Measurements from ENCODE around the gene ZGPAT.

DNA sequence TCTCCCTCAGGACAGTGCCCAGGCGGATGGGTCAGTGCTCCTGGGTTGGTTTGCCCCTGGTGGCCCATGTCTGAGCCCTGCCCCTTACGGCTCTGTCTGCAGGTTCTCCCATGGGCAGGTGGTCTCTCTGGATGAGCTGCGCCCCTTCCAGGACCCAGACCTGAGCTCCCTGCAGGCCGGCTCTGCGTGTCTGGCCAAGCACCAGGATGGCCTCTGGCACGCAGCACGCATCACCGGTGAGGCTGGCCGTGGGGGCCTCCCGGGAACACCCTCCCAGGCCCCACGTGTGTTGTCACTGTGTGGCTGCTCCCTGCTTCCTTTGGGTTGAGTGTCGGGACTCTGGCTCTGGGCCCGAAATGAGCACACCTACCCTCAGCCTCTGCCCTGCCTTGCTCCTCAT, 25.3 kb downstream of the ZGPAT start:
- TF ChIP-seq, protein P1, sequence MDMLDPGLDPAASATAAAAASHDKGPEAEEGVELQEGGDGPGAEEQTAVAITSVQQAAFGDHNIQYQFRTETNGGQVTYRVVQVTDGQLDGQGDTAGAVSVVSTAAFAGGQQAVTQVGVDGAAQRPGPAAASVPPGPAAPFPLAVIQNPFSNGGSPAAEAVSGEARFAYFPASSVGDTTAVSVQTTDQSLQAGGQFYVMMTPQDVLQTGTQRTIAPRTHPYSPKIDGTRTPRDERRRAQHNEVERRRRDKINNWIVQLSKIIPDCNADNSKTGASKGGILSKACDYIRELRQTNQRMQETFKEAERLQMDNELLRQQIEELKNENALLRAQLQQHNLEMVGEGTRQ (IDR thresholded peaks at IDR 0.05; ENCODE audit: low read length): no peak
- TF ChIP-seq EZH2 (IDR thresholded peaks at IDR 0.05; ENCODE audit: low read depth, low read length, severe bottlenecking) (no peak), SIN3A (conservative IDR thresholded peaks at IDR 0.05 in 1 of 2, IDR thresholded peaks at IDR 0.05 in 1 of 2; ENCODE audit: low read depth in 1 of 2, low read length in 2 of 2) (no peak), GABPA (IDR thresholded peaks at IDR 0.05; ENCODE audit: borderline replicate concordance, insufficient read depth, low read length) (no peak), BRCA1 (IDR thresholded peaks at IDR 0.05; ENCODE audit: low read depth, low read length) (no peak), RFX5 (IDR thresholded peaks at IDR 0.05; ENCODE audit: borderline replicate concordance, low read depth, low read length) (no peak), POLR2AphosphoS5 (IDR thresholded peaks at IDR 0.05; ENCODE audit: low read depth, low read length) (no peak), POLR2A (IDR thresholded peaks at IDR 0.05; ENCODE audit: control extremely low read depth in 1 of 2, low read depth in 2 of 2, low read length in 2 of 2) (no peak), EP300 (IDR thresholded peaks at IDR 0.05; ENCODE audit: borderline replicate concordance in 1 of 2, low read depth in 2 of 2, low read length in 2 of 2) (no peak), CREB1 (IDR thresholded peaks at IDR 0.05) (no peak)
- TF ChIP-seq, protein P2, sequence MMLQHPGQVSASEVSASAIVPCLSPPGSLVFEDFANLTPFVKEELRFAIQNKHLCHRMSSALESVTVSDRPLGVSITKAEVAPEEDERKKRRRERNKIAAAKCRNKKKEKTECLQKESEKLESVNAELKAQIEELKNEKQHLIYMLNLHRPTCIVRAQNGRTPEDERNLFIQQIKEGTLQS (IDR thresholded peaks at IDR 0.05; ENCODE audit: insufficient read depth, low read depth, low read length): no peak
- TF ChIP-seq, protein P3, sequence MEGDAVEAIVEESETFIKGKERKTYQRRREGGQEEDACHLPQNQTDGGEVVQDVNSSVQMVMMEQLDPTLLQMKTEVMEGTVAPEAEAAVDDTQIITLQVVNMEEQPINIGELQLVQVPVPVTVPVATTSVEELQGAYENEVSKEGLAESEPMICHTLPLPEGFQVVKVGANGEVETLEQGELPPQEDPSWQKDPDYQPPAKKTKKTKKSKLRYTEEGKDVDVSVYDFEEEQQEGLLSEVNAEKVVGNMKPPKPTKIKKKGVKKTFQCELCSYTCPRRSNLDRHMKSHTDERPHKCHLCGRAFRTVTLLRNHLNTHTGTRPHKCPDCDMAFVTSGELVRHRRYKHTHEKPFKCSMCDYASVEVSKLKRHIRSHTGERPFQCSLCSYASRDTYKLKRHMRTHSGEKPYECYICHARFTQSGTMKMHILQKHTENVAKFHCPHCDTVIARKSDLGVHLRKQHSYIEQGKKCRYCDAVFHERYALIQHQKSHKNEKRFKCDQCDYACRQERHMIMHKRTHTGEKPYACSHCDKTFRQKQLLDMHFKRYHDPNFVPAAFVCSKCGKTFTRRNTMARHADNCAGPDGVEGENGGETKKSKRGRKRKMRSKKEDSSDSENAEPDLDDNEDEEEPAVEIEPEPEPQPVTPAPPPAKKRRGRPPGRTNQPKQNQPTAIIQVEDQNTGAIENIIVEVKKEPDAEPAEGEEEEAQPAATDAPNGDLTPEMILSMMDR (IDR thresholded peaks at IDR 0.05; ENCODE audit: control extremely low read depth in 1 of 3, insufficient read depth in 1 of 3, low read depth in 1 of 3, low read length in 3 of 3): no peak
- TF ChIP-seq, protein P4, sequence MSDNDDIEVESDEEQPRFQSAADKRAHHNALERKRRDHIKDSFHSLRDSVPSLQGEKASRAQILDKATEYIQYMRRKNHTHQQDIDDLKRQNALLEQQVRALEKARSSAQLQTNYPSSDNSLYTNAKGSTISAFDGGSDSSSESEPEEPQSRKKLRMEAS (IDR thresholded peaks at IDR 0.05): no peak

Measured in H1 (cell line).